H1 (cell line): ENCODE measurements around the gene CAVIN4. TPM values are rescaled to one million over a fixed set of nuclear protein-coding genes. Genes with fewer than 3 reads are reported as not detected.

Experiments
- CTCF ChIA-PET: fragments of 300-600 bp; sonication (Branson Sonifier 250); formaldehyde crosslinking; loops from one replicate; lab custom pipeline; 2021; ENCODE audit not compliant: partially characterized antibody; lab: Charles Lee
- POLR2A ChIA-PET: fragments of 300-600 bp; sonication (Branson Sonifier 250); formaldehyde crosslinking; loops from one replicate; lab custom pipeline; 2021; ENCODE audit warnings: inconsistent platforms; ENCODE audit not compliant: partially characterized antibody; lab: Charles Lee
- DNase-seq, 2 experiments: peaks; one replicate each; pipeline versions ENCODE4 v3.0.0 to v3.0.0-alpha.2; 2010 to 2022; ENCODE audit warnings: low spot score in 2 of 2, low read depth in 1 of 2, mixed read lengths in 1 of 2
- FAIRE-seq: peaks from 2 replicates; lab custom pipeline; 2011; peaks lifted over from hg19 to GRCh38; lab: Jason Lieb, UNC
- H2AFZ ChIP-seq: 2 replicates; pipeline ENCODE4 v1.8.1; 2012; ENCODE audit warnings: low read length, inconsistent platforms
- H2AK5ac ChIP-seq: 2 replicates; pipeline ENCODE4 v1.6.1; 2013; ENCODE audit warnings: low read depth, low read length
- H2BK120ac ChIP-seq: replicated peaks from 2 replicates; pipeline ENCODE3; 2013; ENCODE audit warnings: low read depth, low read length, inconsistent platforms
- H2BK12ac ChIP-seq: 2 replicates; pipeline ENCODE4 v1.6.1; 2013; ENCODE audit warnings: low read depth, low read length
- H2BK15ac ChIP-seq: 2 replicates; pipeline ENCODE4 v1.6.1; 2013; ENCODE audit warnings: low read length
- H2BK20ac ChIP-seq: 2 replicates; pipeline ENCODE4 v1.6.1; 2013; ENCODE audit warnings: low read length
- H2BK5ac ChIP-seq: 2 replicates; pipeline ENCODE4 v1.6.1; 2013; ENCODE audit warnings: low read depth, low read length
- H3K14ac ChIP-seq: 2 replicates; pipeline ENCODE4 v1.6.1; 2013; ENCODE audit warnings: inconsistent platforms; ENCODE audit not compliant: insufficient read length
- H3K18ac ChIP-seq: 2 replicates; pipeline ENCODE4 v1.6.1; 2013; ENCODE audit warnings: low read length; ENCODE audit errors: extremely low read depth
- H3K23ac ChIP-seq: 2 replicates; pipeline ENCODE4 v1.6.1; 2013; ENCODE audit warnings: inconsistent platforms; ENCODE audit not compliant: insufficient read length
- H3K23me2 ChIP-seq: 2 replicates; pipeline ENCODE4 v1.6.1; 2013; ENCODE audit warnings: low read depth, low read length
- H3K27ac ChIP-seq: 2 replicates; pipeline ENCODE4 v1.6.1; 2011; ENCODE audit warnings: low read depth, low read length, inconsistent platforms
- H3K27me3 ChIP-seq, 4 experiments: replicated peaks in 1 of 4; 1 replicate in 1 of 4; 2 replicates in 3 of 4; pipeline versions ENCODE4 v1.6.1 to v1.8.1; 2011 to 2013; ENCODE audit warnings: low read length in 3 of 4, mild to moderate bottlenecking in 3 of 4, inconsistent platforms in 2 of 4, mixed read lengths in 2 of 4, moderate library complexity in 1 of 4; ENCODE audit not compliant: control insufficient read depth in 3 of 4, insufficient read depth in 3 of 4; ENCODE audit errors: extremely low read depth in 1 of 4
- H3K36me3 ChIP-seq, 4 experiments: 2 replicates each; pipeline versions ENCODE4 v1.6.1 to v1.8.1; 2011 to 2013; ENCODE audit warnings: mild to moderate bottlenecking in 4 of 4, low read length in 3 of 4, moderate library complexity in 2 of 4, control low read depth in 1 of 4, inconsistent platforms in 1 of 4; ENCODE audit not compliant: insufficient read depth in 4 of 4, control insufficient read depth in 2 of 4
- H3K4ac ChIP-seq: replicated peaks from 2 replicates; pipeline ENCODE3; 2013; ENCODE audit warnings: low read length, low read depth, mixed read lengths, inconsistent platforms; ENCODE audit not compliant: insufficient read length
- H3K4me1 ChIP-seq, 4 experiments: replicated peaks in 1 of 4; 1 replicate in 1 of 4; 2 replicates in 3 of 4; pipeline versions ENCODE4 v1.6.1 to v1.8.1; 2011 to 2013; ENCODE audit warnings: low read length in 3 of 4, inconsistent platforms in 2 of 4, mixed read lengths in 1 of 4; ENCODE audit not compliant: insufficient read depth in 4 of 4, control insufficient read depth in 3 of 4
- H3K4me2 ChIP-seq, 2 experiments: 2 replicates each; pipeline versions ENCODE4 v1.6.1 to v1.8.1; 2011 to 2013; ENCODE audit warnings: low read depth in 2 of 2, low read length in 2 of 2, control low read depth in 1 of 2, inconsistent platforms in 1 of 2, mild to moderate bottlenecking in 1 of 2; ENCODE audit not compliant: insufficient read depth in 1 of 2
- H3K4me3 ChIP-seq, 4 experiments: fragments of 200-600, 300-600 bp in 1 of 4; sonication (generic), shearing (Covaris generic), sonication (Bioruptor Twin) in 1 of 4; 2 replicates each; pipeline versions ENCODE4 v1.5.1 to v1.8.1; 2011 to 2016; ENCODE audit warnings: low read length in 4 of 4, low read depth in 3 of 4, control low read depth in 2 of 4, inconsistent platforms in 2 of 4, mild to moderate bottlenecking in 2 of 4, mixed read lengths in 1 of 4, moderate library complexity in 1 of 4; ENCODE audit not compliant: insufficient read depth in 2 of 4; ENCODE audit errors: extremely low read depth in 1 of 4
- H3K56ac ChIP-seq: replicated peaks from 2 replicates; pipeline ENCODE3; 2013; ENCODE audit warnings: low read depth, mild to moderate bottlenecking, mixed read lengths, low read length, inconsistent platforms; ENCODE audit not compliant: insufficient read length
- H3K79me1 ChIP-seq: 2 replicates; pipeline ENCODE4 v1.6.1; 2013; ENCODE audit warnings: low read depth, low read length, control low read depth
- H3K79me2 ChIP-seq, 2 experiments: 2 replicates each; pipeline versions ENCODE4 v1.6.1 to v1.8.1; 2012 to 2013; ENCODE audit warnings: low read length in 2 of 2, mild to moderate bottlenecking in 2 of 2, inconsistent platforms in 1 of 2; ENCODE audit not compliant: insufficient read depth in 2 of 2, control insufficient read depth in 1 of 2
- H3K9ac ChIP-seq, 4 experiments: replicated peaks in 1 of 4; 1 replicate in 1 of 4; 2 replicates in 3 of 4; pipeline versions ENCODE4 v1.6.1 to v1.8.1; 2011 to 2013; ENCODE audit warnings: low read depth in 3 of 4, low read length in 3 of 4, control low read depth in 2 of 4, mild to moderate bottlenecking in 2 of 4, moderate library complexity in 2 of 4, inconsistent platforms in 1 of 4; ENCODE audit errors: extremely low read depth in 1 of 4
- H3K9me3 ChIP-seq, 2 experiments: 2 replicates each; pipeline versions ENCODE4 v1.6.1 to v1.8.1; 2012 to 2013; ENCODE audit warnings: mild to moderate bottlenecking in 2 of 2, moderate library complexity in 2 of 2, control low read depth in 1 of 2, inconsistent platforms in 1 of 2, low read depth in 1 of 2, low read length in 1 of 2, mixed read lengths in 1 of 2; ENCODE audit not compliant: insufficient read depth in 2 of 2
- H4K20me1 ChIP-seq, 2 experiments: replicated peaks in 1 of 2; 2 replicates each; pipeline versions ENCODE3 to v1.8.1; 2011 to 2013; ENCODE audit warnings: inconsistent platforms in 2 of 2, low read length in 2 of 2, mild to moderate bottlenecking in 1 of 2; ENCODE audit not compliant: insufficient read depth in 2 of 2, control insufficient read depth in 1 of 2
- H4K5ac ChIP-seq: 2 replicates; pipeline ENCODE4 v1.6.1; 2013; ENCODE audit warnings: low read length, low read depth, mixed read lengths, inconsistent platforms; ENCODE audit not compliant: insufficient read length
- H4K8ac ChIP-seq: 2 replicates; pipeline ENCODE4 v1.8.0; 2013; ENCODE audit warnings: mild to moderate bottlenecking, moderate library complexity, low read length, inconsistent platforms; ENCODE audit not compliant: insufficient read depth; ENCODE audit errors: extremely low read depth
- H4K91ac ChIP-seq: replicated peaks from 2 replicates; pipeline ENCODE3; 2013; ENCODE audit warnings: low read length, mixed read lengths, inconsistent platforms; ENCODE audit not compliant: insufficient read length
- ASH2L ChIP-seq: fragments of 200-600, 300-600 bp; sonication (generic); IDR thresholded peaks from one replicate; pipeline ENCODE4 v1.7.1; 2017; ENCODE audit warnings: low read length
- ATF2 ChIP-seq: IDR thresholded peaks from 2 replicates; pipeline ENCODE4 v1.6.1; 2012; ENCODE audit warnings: low read length, inconsistent platforms
- JUND ChIP-seq: IDR thresholded peaks from 2 replicates; pipeline ENCODE4 v1.6.1; 2011; ENCODE audit warnings: mild to moderate bottlenecking, improper control_type of control experiment, low read length
- KDM4A ChIP-seq: IDR thresholded peaks from one replicate; pipeline ENCODE4 v1.7.1; 2012; ENCODE audit warnings: low read depth, mild to moderate bottlenecking, moderate library complexity, low read length, inconsistent platforms; ENCODE audit not compliant: severe bottlenecking
- KDM5A ChIP-seq: fragments of 200-600 bp; IDR thresholded peaks from 2 replicates; pipeline ENCODE4 v1.7.1; 2012; ENCODE audit warnings: mild to moderate bottlenecking, low read length, inconsistent platforms, mixed read lengths
- PHF8 ChIP-seq: fragments of 200-600 bp; sonication (generic); conservative IDR thresholded peaks from 2 replicates; pipeline ENCODE4 v1.7.1; 2012; ENCODE audit warnings: low read depth, mild to moderate bottlenecking, inconsistent platforms, low read length, moderate library complexity
- RFX5 ChIP-seq: IDR thresholded peaks from 2 replicates; pipeline ENCODE4 v1.6.1; 2011; ENCODE audit warnings: low read depth, low read length, improper control_type of control experiment, borderline replicate concordance
- SIX5 ChIP-seq: IDR thresholded peaks from 2 replicates; pipeline ENCODE4 v1.6.1; 2011; ENCODE audit warnings: mild to moderate bottlenecking, low read depth, low read length
- SRF ChIP-seq: IDR thresholded peaks from 2 replicates; pipeline ENCODE4 v1.6.1; 2011; ENCODE audit warnings: mild to moderate bottlenecking, low read depth, low read length, moderate library complexity
- SUZ12 ChIP-seq: fragments of 200-600 bp; sonication (generic); IDR thresholded peaks from 2 replicates; pipeline ENCODE4 v1.6.1; 2012; ENCODE audit warnings: mild to moderate bottlenecking, inconsistent platforms, low read length, moderate library complexity, mixed read lengths
- TAF7 ChIP-seq: optimal IDR thresholded peaks from 2 replicates; pipeline ENCODE3; 2011; ENCODE audit warnings: low read depth, mild to moderate bottlenecking, inconsistent platforms, low read length, moderate library complexity, borderline replicate concordance
- YY1 ChIP-seq: IDR thresholded peaks from 2 replicates; pipeline ENCODE4 v1.6.1; 2011; ENCODE audit warnings: low read depth, mild to moderate bottlenecking, low read length
- WGBS, 2 experiments: shearing (Covaris generic) in 1 of 2; methylation state at CpG; one replicate each; pipeline versions ENCODE4 v1.1.6 to v1.1.7; 2013 to 2015; ENCODE audit warnings: low lambda C conversion rate in 2 of 2, mixed read lengths in 2 of 2, inconsistent platforms in 1 of 2, low coverage in 1 of 2, missing lambda C conversion rate in 1 of 2; ENCODE audit not compliant: insufficient replicate concordance in 2 of 2, insufficient coverage in 1 of 2, insufficient read length in 1 of 2; ENCODE audit errors: extremely low coverage in 1 of 2, missing lambda C conversion rate in 1 of 2; 5-methylcytosine and 5-hydroxymethylcytosine counted together
- polyA plus RNA-seq, 7 experiments: library from polyadenylated mRNA; depleted of rRNA in 3 of 7; stranded (reverse) in 5 of 7; unstranded in 2 of 7; fragments of >200 nt in 5 of 7; fragments of 200-250 nt in 2 of 7; gene quantifications; 1 replicate in 5 of 7; 2 replicates in 1 of 7; 4 replicates in 1 of 7; pipeline versions ENCODE4 v1.2.1 to v1.2.3, GENCODE V29; 2011 to 2013; ENCODE audit warnings: missing spikeins in 2 of 7, mixed read lengths in 2 of 7
- total RNA-seq: library from RNA; stranded (reverse); fragmentation: NEBNext Ultra II Directional; extraction: Animal tissue kit (Norgen Biotek cat#: 25700); gene quantifications from 2 replicates; pipeline ENCODE4 v1.2.1, GENCODE V29; 2021
- TF ChIP-seq, protein P1 (sequence below): IDR thresholded peaks from 2 replicates; pipeline ENCODE4 v1.6.1; 2012; ENCODE audit warnings: inconsistent platforms

Gene CAVIN4
- total and polyA plus RNA-seq, 2 of the 8 experiments (the other 6 are each of a cell fraction or from before 2014, with no cell fraction given), result 2.3 to 9.1 TPM

DNA sequence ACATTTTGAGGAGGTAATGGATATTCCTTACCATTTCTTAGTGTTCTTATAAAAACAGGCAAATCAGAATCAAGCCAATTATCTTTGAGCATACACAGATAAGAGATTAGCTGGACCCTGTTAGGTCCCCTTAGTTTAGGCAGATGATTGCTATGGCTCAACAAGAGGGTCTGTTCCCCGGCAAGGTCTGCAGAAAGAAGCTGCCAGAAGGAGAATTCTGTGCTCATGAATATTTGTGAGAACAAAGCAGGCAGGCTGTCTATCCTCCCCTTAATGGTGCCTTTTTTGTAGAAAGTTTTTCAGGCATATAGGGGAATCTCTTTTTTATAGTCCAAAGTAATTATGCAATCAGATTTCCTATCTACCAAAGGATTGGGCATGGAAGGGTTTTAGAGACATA, 27.5 kb downstream of the CAVIN4 start:
- H4K91ac ChIP-seq, result no peak overlapping the region
- CTCF ChIA-PET, result no interaction called here
- 89% methylated on average over 1 of the region's 1 CpG; no CpG with 5 or more reads in 1 of the 2 experiments for WGBS, 2 experiments
- TF ChIP-seq PHF8 (no peak), SUZ12 (no peak), RFX5 (no peak), TAF7 (no peak), JUND (no peak), SIX5 (no peak), ASH2L (no peak), YY1 (no peak), KDM4A (no peak), SRF (no peak), ATF2 (no peak), KDM5A (no peak)
- TF ChIP-seq, protein P1, sequence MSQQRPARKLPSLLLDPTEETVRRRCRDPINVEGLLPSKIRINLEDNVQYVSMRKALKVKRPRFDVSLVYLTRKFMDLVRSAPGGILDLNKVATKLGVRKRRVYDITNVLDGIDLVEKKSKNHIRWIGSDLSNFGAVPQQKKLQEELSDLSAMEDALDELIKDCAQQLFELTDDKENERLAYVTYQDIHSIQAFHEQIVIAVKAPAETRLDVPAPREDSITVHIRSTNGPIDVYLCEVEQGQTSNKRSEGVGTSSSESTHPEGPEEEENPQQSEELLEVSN, result no peak

More for the DNA sequence above, 27.5 kb downstream of the CAVIN4 start:
- Histone ChIP-seq H2BK15ac (no peak overlapping the region), H3K9ac (no peak overlapping the region), H4K8ac (no peak overlapping the region), H3K14ac (no peak overlapping the region), H3K4me3 (no peak overlapping the region), H3K23me2 (no peaks in the 10 kb centered on the region), H3K9me3 (peaks cover 0 to 3% of the 10 kb centered on the region in 2 experiments; a peak in 1 of 4 replicates), H2BK20ac (no peak overlapping the region), H3K4me2 (no peak overlapping the region), H3K4me1 (peaks cover 0 to 3% (median 1%) of the 10 kb centered on the region in 4 experiments; a peak in 3 of 7 replicates), H3K18ac (no peak overlapping the region), H3K36me3 (no peaks in the 10 kb centered on the region), H3K23ac (no peak overlapping the region), H3K4ac (no peak overlapping the region), H2AFZ (no peak overlapping the region), H4K20me1 (no peaks in the 10 kb centered on the region), H3K79me2 (no peaks in the 10 kb centered on the region), H3K27ac (no peak overlapping the region), H2BK12ac (no peak overlapping the region), H2BK5ac (no peak overlapping the region), H2BK120ac (no peak overlapping the region), H3K56ac (no peak overlapping the region), H2AK5ac (no peak overlapping the region), H3K27me3 (no peaks in the 10 kb centered on the region), H3K79me1 (no peaks in the 10 kb centered on the region), H4K5ac (no peak overlapping the region)
- DNase-seq, result no peak
- FAIRE-seq, result no peak
- POLR2A ChIA-PET, result no interaction called here
